Nephron progenitor cell (in vitro differentiated cells): ENCODE data around the gene CACNA2D4.
"Not testable (repeated sequence)": the region's sequence is repeated elsewhere in the genome, so short reads cannot be mapped to it uniquely, and the experiment has no call there.

Source experiments
- DNase-seq: peaks from one replicate; pipeline ENCODE4 v3.0.0; 2021
- H3K27ac Mint-ChIP-seq: 2 replicates; pipeline ENCODE4 v1.8.0; 2021; ENCODE audit warnings: mild to moderate bottlenecking, moderate library complexity, mixed read lengths
- H3K27me3 Mint-ChIP-seq: 2 replicates; pipeline ENCODE4 v1.8.0; 2021; ENCODE audit warnings: mild to moderate bottlenecking, low read depth, mixed read lengths; ENCODE audit not compliant: poor library complexity
- H3K36me3 Mint-ChIP-seq: 2 replicates; pipeline ENCODE4 v1.8.0; 2021; ENCODE audit warnings: low read depth, mixed read lengths
- H3K4me1 Mint-ChIP-seq: 2 replicates; pipeline ENCODE4 v1.8.0; 2021; ENCODE audit warnings: mixed read lengths
- H3K4me3 Mint-ChIP-seq: 2 replicates; pipeline ENCODE4 v1.8.0; 2021; ENCODE audit warnings: mild to moderate bottlenecking, moderate library complexity, mixed read lengths
- H3K9me3 Mint-ChIP-seq: 2 replicates; pipeline ENCODE4 v1.8.0; 2021; ENCODE audit warnings: mild to moderate bottlenecking, moderate library complexity, mixed read lengths
- TF ChIP-seq, protein P1 (sequence below): fragments of 200-600 bp; sonication (generic); IDR thresholded peaks from 2 replicates; pipeline ENCODE4 v1.5.0; 2021; ENCODE audit warnings: antibody characterized with exemption

CACNA2D4 gene

DNA sequence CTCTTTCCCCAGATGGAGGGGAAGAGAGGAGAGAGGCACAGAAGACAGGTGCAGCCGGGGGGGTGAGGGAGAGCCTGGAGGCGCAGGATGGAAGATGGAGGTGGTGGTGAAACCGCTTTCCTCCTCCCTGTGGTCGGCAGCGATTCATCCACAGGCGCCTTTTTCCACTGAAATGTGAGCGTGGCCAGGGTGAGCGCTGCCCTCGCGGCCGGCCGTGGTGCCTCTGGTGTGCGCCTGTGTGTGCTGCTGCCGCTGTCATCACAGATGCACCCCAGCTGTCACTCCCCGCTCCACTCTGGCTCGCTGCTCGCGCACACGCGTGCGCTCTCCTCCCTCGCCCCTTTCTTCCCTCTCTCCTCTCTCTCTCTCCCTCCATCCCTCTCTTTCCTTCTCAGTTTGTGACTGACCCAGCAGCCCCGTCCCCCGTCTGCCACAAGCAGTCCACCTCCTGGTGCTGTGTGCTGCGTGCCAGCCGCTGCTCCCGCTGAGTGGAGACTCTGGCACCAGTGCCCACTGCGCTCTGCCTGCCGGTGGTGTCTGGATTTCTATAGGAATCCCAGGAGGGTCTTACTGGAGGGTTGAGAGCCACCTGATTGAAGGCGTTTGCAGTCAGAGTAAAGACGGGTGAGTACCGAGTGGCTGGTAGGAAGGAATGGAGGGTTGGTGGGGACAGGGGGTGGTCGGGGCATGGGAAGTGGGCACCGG is 98.1 kb downstream of the CACNA2D4 start, which contains the start of gene LRTM2:
Gene LRTM2, plus strand, starts transcription at position 375 of the 705 bp plus-strand sequence. CDS start 7,584 bp downstream, outside the sequence.
- TF ChIP-seq, protein P1, sequence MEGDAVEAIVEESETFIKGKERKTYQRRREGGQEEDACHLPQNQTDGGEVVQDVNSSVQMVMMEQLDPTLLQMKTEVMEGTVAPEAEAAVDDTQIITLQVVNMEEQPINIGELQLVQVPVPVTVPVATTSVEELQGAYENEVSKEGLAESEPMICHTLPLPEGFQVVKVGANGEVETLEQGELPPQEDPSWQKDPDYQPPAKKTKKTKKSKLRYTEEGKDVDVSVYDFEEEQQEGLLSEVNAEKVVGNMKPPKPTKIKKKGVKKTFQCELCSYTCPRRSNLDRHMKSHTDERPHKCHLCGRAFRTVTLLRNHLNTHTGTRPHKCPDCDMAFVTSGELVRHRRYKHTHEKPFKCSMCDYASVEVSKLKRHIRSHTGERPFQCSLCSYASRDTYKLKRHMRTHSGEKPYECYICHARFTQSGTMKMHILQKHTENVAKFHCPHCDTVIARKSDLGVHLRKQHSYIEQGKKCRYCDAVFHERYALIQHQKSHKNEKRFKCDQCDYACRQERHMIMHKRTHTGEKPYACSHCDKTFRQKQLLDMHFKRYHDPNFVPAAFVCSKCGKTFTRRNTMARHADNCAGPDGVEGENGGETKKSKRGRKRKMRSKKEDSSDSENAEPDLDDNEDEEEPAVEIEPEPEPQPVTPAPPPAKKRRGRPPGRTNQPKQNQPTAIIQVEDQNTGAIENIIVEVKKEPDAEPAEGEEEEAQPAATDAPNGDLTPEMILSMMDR = no peak
- no peak within 1 kb of the TSS for H3K27ac Mint-ChIP-seq
- peaks cover 43% of the 10 kb centered on the region for H3K4me1 Mint-ChIP-seq
- peaks cover 10% of the 10 kb centered on the region for H3K9me3 Mint-ChIP-seq
- no peaks in the 10 kb centered on the region for H3K36me3 Mint-ChIP-seq
- H3K27me3 Mint-ChIP-seq = peaks cover 79% of the 10 kb centered on the region
- no peak for DNase-seq
- H3K4me3 Mint-ChIP-seq = peak within 1 kb of the TSS; percentile 47

DNA sequence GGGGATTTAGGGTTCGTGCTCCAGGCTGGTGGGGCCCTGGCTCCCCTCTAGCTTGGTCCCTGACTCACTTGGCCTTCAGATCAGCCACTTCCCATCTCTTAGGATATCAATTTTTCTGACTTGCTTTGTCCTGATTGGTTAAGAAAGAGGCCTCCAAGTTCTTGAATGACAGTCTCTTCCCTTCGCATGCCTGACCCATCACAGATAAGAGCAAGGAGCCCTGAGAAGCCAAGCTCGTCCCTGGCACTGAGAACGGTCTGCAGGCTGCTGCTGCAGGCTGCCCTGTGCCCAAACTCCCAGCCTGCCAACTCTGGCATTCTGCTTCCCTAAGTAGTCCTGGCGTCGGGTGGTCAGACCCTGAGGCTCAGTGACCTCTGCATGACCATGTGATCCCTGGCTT is 98.9 kb downstream of the CACNA2D4 start:
- Mint-ChIP-seq H3K4me1 (peaks cover 49% of the 10 kb centered on the region), H3K27ac (no peak overlapping the region), H3K36me3 (no peaks in the 10 kb centered on the region), H3K9me3 (peaks cover 10% of the 10 kb centered on the region), H3K27me3 (peaks cover 78% of the 10 kb centered on the region), H3K4me3 (peak overlapping the region; percentile 39)
- DNase-seq = no peak
- TF ChIP-seq, protein P1 = no peak

DNA sequence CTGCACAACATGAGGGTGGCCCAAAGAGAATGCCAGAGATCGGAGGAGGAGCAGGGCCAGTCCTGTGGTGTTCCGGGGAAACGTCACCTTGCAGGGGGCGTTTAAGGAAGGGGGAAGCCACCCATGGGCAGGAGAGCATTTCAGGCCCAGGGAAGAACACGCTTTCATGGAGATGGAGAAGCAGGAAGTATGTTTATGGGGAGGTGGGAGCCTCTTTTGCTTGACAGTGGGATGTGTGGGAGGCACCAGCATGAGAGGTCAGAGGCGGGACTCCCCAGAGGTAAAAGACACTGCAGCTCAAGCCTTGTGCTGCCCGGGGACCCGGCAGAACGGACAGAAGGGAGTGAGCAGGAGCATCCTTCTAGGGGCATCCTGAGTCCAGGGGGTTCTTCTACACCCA is 99.4 kb downstream of the CACNA2D4 start:
- peaks cover 78% of the 10 kb centered on the region for H3K27me3 Mint-ChIP-seq

DNA sequence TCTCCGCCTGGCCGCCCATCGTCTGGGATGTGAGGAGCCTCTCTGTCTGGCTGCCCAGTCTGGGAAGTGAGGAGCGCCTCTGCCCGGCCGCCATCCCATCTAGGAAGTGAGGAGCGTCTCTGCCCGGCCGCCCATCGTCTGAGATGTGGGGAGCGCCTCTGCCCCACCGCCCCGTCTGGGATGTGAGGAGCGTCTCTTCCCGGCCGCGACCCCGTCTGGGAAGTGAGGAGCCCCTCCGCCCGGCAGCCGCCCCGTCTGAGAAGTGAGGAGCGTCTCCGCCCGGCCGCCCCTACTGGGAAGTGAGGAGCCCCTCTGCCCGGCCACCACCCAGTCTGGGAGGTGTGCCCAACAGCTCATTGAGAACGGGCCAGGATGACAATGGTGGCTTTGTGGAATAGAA is 100.5 kb downstream of the CACNA2D4 start:
- peaks cover 77% of the 10 kb centered on the region for H3K27me3 Mint-ChIP-seq
- peaks cover 60% of the 10 kb centered on the region for H3K4me1 Mint-ChIP-seq
- H3K27ac Mint-ChIP-seq, H3K4me3 Mint-ChIP-seq, H3K36me3 Mint-ChIP-seq, DNase-seq: not testable (repeated sequence)
- H3K9me3 Mint-ChIP-seq = peaks cover 10% of the 10 kb centered on the region

More for the DNA sequence above, 99.4 kb downstream of the CACNA2D4 start:
- Mint-ChIP-seq H3K4me3 (peak overlapping the region; percentile 68), H3K27ac (no peak overlapping the region), H3K36me3 (no peaks in the 10 kb centered on the region), H3K4me1 (peaks cover 53% of the 10 kb centered on the region), H3K9me3 (peaks cover 10% of the 10 kb centered on the region)
- TF ChIP-seq, protein P1 = no peak
- DNase-seq = no peak

DNA sequence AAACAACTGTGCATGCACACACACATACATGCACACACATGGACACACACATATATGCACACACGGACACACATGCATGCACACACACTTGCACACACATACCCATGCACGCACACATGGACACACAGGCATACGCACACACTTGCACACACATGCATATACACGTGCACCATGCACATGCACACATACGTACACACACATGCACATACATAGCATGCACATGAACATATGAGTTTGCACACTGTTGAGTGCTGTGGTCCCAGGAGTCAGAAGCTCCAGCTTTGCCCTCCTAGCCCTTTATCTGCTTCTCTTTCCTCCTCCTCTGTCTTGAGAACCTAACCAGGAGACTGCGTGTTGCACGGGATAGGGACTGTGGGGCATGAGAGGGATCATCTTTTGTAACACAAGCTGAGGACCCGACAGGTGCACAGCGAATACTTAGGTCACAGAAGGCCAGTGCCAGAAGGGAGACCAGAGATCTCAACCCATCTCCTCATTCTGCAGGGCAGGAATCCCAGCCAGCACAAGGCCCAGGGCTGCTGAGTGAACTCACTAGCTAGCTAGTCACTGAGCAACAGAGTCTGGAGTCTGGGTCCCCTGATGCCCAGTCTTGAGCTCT is 101.6 kb downstream of the CACNA2D4 start:
- Mint-ChIP-seq H3K27me3 (peaks cover 74% of the 10 kb centered on the region), H3K4me1 (peaks cover 65% of the 10 kb centered on the region), H3K27ac (peak overlapping the region; percentile 83), H3K9me3 (peaks cover 10% of the 10 kb centered on the region), H3K4me3 (no peak overlapping the region), H3K36me3 (no peaks in the 10 kb centered on the region)
- DNase-seq = no peak
- TF ChIP-seq, protein P1 = no peak

DNA sequence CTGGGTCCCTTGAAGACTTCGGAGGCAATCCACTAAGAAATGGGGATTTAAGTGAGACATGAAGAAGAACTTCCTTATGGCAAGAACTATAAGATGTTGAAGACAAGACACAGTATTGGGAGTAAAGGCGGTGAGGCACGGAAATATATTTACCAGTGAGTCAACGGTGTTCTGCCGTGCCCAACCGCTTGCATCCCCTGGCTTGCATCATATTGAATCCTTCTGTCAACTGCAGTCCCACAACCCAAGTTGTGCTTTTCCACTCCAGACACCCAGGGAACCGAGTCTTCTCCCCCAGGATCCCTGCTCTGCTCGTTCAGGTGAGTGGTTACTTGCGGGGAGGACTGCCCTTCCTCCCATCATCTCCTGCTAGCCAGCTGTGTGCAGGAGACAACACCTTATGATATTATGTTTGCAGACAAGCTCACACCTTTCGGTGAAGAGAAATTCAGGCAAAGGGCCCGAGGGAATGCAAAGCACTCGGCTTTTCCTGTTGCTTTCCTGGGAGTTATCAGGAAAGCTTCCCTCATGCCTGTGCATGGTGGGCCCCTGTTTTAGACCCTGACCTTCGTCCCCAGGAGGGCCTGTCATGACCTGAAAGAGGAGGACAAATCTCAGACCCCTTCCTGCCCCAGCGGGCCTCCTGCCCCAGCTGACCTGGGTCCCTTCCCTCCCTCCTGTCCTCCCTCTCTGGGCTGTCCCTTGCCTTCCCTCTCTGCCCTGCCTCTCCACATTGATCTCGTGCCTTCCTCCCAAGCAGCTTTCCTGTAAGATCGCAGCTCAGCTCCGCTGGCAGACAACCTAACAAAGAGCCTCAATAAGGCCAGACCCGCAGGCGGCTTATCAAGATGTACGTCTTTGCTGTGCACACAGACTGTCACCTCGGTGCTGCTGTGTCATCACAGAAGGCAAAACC is 102.4 kb downstream of the CACNA2D4 start:
- Mint-ChIP-seq H3K4me3 (no peak overlapping the region), H3K4me1 (peaks cover 68% of the 10 kb centered on the region), H3K36me3 (no peaks in the 10 kb centered on the region), H3K27ac (peak overlapping the region; percentile 83), H3K27me3 (peaks cover 66% of the 10 kb centered on the region), H3K9me3 (peaks cover 10% of the 10 kb centered on the region)
- no peak for DNase-seq
- TF ChIP-seq, protein P1 = no peak
